Measurements from ENCODE around the gene LSM3.

DNA sequence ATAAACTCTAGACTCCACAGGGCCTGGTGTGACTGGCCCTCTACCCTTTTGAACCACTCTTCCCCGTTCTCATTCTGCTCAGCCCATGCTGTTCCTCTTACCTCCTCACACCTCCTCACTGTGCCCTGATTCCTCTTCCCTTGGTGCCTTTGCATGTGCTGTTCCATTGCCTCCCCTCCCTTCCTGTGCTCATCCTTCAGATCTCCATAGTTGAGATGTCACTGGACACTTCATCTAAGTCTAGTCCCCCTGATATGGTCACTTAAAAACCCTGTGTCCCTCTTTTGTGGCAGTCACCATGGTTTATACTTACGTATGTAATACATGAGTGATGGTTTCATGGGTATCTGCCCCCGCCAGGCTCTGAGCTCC is 69.8 kb downstream of the LSM3 start:
- TF ChIP-seq EP300 (IDR thresholded peaks at IDR 0.05) = no peak
- TF ChIP-seq CTCF (IDR thresholded peaks at IDR 0.05) = no peak
- TF ChIP-seq POLR2A (IDR thresholded peaks at IDR 0.05) = no peak

Measured in ovary (tissue), 3 donors.